MM.1S (cell line): ENCODE measurements around the gene ZNF236.
"Not testable (repeated sequence)": the region's sequence is repeated elsewhere in the genome, so short reads cannot be mapped to it uniquely, and the experiment has no call there.

Experiments used
- CTCF ChIP-seq: fragments of 300-600 bp; sonication (generic); IDR thresholded peaks from 2 replicates; pipeline ENCODE4 v1.5.1; 2016; ENCODE audit warnings: antibody characterized with exemption, low read length, mixed read lengths
- EZH2 ChIP-seq: fragments of 300-600 bp; sonication (generic); optimal IDR thresholded peaks from 2 replicates; pipeline ENCODE3; 2017; ENCODE audit warnings: low read depth, mild to moderate bottlenecking, antibody characterized with exemption, low read length, mixed read lengths
- EZH2phosphoT487 ChIP-seq: fragments of 300-600 bp; sonication (generic); IDR thresholded peaks from 2 replicates; pipeline ENCODE4 v1.6.1; 2018; ENCODE audit warnings: antibody characterized with exemption, low read length

GRCh38 chr18:76990343-76991020 is 168.1 kb downstream of the ZNF236 start:
- TF ChIP-seq EZH2, CTCF, EZH2phosphoT487: not testable (repeated sequence)
